Measurements from ENCODE around the gene P3H2.

- no peak for TF ChIP-seq FOXP2 (optimal IDR thresholded peaks at IDR 0.05; ENCODE audit: control extremely low read depth, extremely low read length, insufficient read depth)
- TF ChIP-seq POLR2AphosphoS5 (IDR thresholded peaks at IDR 0.05; ENCODE audit: borderline replicate concordance, low read depth, low read length), result no peak
- no peak for TF ChIP-seq EZH2 (IDR thresholded peaks at IDR 0.05)
Measured at GRCh38 chr3:189948724-189949045, 172.0 kb downstream of the P3H2 start.
